ENCODE measurements around the gene OCA2. TPM values are rescaled to one million over a fixed set of nuclear protein-coding genes. Genes with fewer than 3 reads are reported as not detected.

Gene OCA2
- total RNA-seq, 2 donors from 2014 or later: not detected

DNA sequence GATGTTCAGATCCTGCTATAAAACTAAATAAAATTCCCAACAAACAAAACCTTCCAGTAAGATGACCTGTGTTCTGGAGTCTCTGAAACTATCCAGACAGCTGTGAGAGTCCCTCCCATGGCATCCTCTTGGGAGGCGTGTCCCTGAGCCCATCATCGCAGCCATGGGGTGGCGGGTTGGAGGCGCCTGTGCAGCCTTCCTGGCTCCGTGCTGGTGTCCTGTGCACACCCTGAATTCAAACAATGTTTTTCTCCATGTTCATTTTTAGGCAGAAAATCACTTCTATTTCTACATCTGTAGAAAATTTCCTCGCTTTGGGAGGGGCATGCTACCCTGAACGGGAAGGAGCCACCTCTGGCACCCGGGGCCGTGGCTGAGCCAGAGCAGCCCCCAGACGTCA lies 19.4 kb upstream of the OCA2 start:
- Histone ChIP-seq H3K4me3 (no peak overlapping the region), H3K27ac (no peak overlapping the region), H3K36me3 (replicated peaks in 1 of 2; ENCODE audit: insufficient read depth in 1 of 2, low read depth in 2 of 2) (peaks cover 0 to 13% of the 10 kb centered on the region in 2 donors), H3K9me3 (no peaks in the 10 kb centered on the region), H3K27me3 (no peaks in the 10 kb centered on the region), H3K4me1 (peaks cover 3% of the 10 kb centered on the region)
- TF ChIP-seq POLR2A (IDR thresholded peaks at IDR 0.05): no peak
- TF ChIP-seq, protein P1, sequence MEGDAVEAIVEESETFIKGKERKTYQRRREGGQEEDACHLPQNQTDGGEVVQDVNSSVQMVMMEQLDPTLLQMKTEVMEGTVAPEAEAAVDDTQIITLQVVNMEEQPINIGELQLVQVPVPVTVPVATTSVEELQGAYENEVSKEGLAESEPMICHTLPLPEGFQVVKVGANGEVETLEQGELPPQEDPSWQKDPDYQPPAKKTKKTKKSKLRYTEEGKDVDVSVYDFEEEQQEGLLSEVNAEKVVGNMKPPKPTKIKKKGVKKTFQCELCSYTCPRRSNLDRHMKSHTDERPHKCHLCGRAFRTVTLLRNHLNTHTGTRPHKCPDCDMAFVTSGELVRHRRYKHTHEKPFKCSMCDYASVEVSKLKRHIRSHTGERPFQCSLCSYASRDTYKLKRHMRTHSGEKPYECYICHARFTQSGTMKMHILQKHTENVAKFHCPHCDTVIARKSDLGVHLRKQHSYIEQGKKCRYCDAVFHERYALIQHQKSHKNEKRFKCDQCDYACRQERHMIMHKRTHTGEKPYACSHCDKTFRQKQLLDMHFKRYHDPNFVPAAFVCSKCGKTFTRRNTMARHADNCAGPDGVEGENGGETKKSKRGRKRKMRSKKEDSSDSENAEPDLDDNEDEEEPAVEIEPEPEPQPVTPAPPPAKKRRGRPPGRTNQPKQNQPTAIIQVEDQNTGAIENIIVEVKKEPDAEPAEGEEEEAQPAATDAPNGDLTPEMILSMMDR (IDR thresholded peaks at IDR 0.05): no peak
- DNase-seq: no peak
- ATAC-seq: no peak
- intact Hi-C loops (cut with DNase I): loop anchor here (10.0 kb wide), 1 partner anchor 1224 kb away; no protein-coding TSS in a partner anchor
- WGBS, 2 donors: 94% methylated on average over 10 of the region's 10 CpGs

DNA sequence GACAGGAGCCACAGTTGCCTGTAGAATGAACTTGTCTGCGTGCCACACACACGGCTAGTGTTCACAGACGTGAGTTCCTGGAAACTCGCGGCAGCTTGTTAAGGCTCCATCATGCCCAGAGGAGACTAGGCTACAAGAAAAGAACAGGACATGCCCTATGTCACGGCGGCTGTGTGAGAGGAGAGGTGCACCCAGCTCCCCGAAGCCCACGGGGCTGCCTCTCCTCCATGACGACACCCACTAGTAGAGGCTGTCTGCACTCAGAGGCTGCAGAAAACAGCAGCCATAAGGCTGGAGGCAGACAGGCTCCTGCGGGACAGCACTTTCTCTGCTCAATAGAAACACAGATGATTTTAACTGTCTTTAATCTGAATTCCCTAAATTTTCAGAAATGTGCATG lies 19.0 kb upstream of the OCA2 start:
- no peaks in the 10 kb centered on the region for H3K27me3 ChIP-seq
- intact Hi-C loops (cut with DNase I): loop anchor here (10.0 kb wide), 1 partner anchor 1223 kb away; no protein-coding TSS in a partner anchor
- DNase-seq: no peak
- H3K27ac ChIP-seq: no peak overlapping the region
- peaks cover 0 to 14% of the 10 kb centered on the region in 2 donors for H3K36me3 ChIP-seq (replicated peaks in 1 of 2; ENCODE audit: insufficient read depth in 1 of 2, low read depth in 2 of 2)
- TF ChIP-seq, protein P1 (IDR thresholded peaks at IDR 0.05): no peak
- TF ChIP-seq POLR2A (IDR thresholded peaks at IDR 0.05): no peak
- no peak overlapping the region for H3K4me3 ChIP-seq
- H3K9me3 ChIP-seq: no peaks in the 10 kb centered on the region
- no peak for ATAC-seq
- WGBS, 2 donors: 89 to 96% methylated on average over 11 of the region's 11 CpGs
- H3K4me1 ChIP-seq: peaks cover under 1% of the 10 kb centered on the region

DNA sequence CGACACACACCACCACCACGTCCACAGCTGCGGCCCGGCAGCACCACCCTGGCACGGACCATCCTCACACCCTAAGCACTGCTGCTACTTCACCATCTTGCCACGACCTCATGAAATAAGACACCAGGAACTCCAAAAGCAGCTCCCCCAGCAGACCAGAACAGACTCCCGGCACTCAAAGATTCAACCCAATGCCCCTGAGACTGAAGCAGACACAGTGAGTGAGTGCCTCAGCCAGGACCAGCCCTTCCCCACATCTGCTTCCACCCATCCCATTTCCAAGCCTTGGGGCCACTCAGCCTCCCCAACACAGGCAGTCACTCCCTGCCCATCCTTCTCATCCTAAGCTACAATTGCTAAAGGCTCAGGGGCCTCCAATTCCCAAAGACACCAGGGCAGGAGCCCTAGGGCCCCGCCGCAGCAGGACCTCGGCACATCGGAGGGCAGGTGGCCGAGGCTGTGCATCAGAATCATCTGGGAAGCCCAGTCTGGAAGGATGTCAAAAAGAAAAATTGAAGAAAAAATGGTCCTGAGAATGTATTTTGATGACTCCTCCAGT lies 18.4 kb upstream of the OCA2 start:
- no peak overlapping the region for H3K4me3 ChIP-seq
- TF ChIP-seq POLR2A (IDR thresholded peaks at IDR 0.05): no peak
- TF ChIP-seq, protein P1 (IDR thresholded peaks at IDR 0.05): no peak
- H3K27ac ChIP-seq: no peak overlapping the region
- 91 to 93% methylated on average over 8 to 12 of the region's 12 CpGs for WGBS, 2 donors
- ATAC-seq: no peak
- H3K27me3 ChIP-seq: no peaks in the 10 kb centered on the region
- peaks cover 0 to 19% of the 10 kb centered on the region in 2 donors for H3K36me3 ChIP-seq (replicated peaks in 1 of 2; ENCODE audit: insufficient read depth in 1 of 2, low read depth in 2 of 2)
- no peaks in the 10 kb centered on the region for H3K4me1 ChIP-seq
- intact Hi-C loops (cut with DNase I): loop anchor here (10.0 kb wide), 1 partner anchor 1223 kb away; no protein-coding TSS in a partner anchor
- H3K9me3 ChIP-seq: no peaks in the 10 kb centered on the region
- no peak for DNase-seq

- ATAC-seq (no peak), DNase-seq (no peak)
- intact Hi-C loops (cut with DNase I): loop anchor here (10.0 kb wide), 1 partner anchor 1222 kb away; no protein-coding TSS in a partner anchor
- TF ChIP-seq, protein P1 (IDR thresholded peaks at IDR 0.05): no peak
- no peak for TF ChIP-seq POLR2A (IDR thresholded peaks at IDR 0.05)
- H3K27me3 ChIP-seq: no peaks in the 10 kb centered on the region
- H3K27ac ChIP-seq: no peak overlapping the region
- H3K4me3 ChIP-seq: no peak overlapping the region
- peaks cover 0 to 23% of the 10 kb centered on the region in 2 donors for H3K36me3 ChIP-seq (replicated peaks in 1 of 2; ENCODE audit: insufficient read depth in 1 of 2, low read depth in 2 of 2)
- H3K9me3 ChIP-seq: no peaks in the 10 kb centered on the region
- no peaks in the 10 kb centered on the region for H3K4me1 ChIP-seq
- WGBS, 2 donors: 86 to 98% methylated on average over 14 to 39 of the region's 42 CpGs
These were observed 17.7 kb upstream of the OCA2 start for GRCh38 chr15:28116521-28117431.
